IMR-90 (cell line): ENCODE results near the gene ZNF276. TPM values are rescaled to one million over a fixed set of nuclear protein-coding genes. Genes with fewer than 3 reads are reported as not detected.

Experiments used
- ATAC-seq: fragments of 200-7000 bp; cut with Tn5 transposase; 2 replicates; pipeline ENCODE4 v1.9.1; 2020; ENCODE audit warnings: low read depth, mild to moderate bottlenecking, moderate library complexity
- BruUV-seq: library from RNA; stranded (reverse); fragments of 400-500 nt; replicated peaks from 2 replicates; lab custom pipeline; 2021; lab: Mats Ljungman, UMichigan
- CTCF ChIA-PET: fragments of 300-600 bp; formaldehyde crosslinking; extraction: SDS; loops from one replicate; lab custom pipeline; 2021; ENCODE audit warnings: antibody characterized with exemption; lab: Yijun Ruan, JAX
- POLR2A ChIA-PET: fragments of 300-600 bp; sonication (Branson Sonifier 250); formaldehyde crosslinking; loops from one replicate; lab custom pipeline; 2022; ENCODE audit warnings: antibody characterized with exemption; ENCODE audit not compliant: unreplicated experiment; lab: Charles Lee
- DNase-seq: peaks from one replicate; pipeline ENCODE4 v3.0.0; 2013
- H2AFZ ChIP-seq: replicated peaks from 2 replicates; pipeline ENCODE3; 2013; ENCODE audit warnings: low read length, mild to moderate bottlenecking; ENCODE audit not compliant: poor library complexity
- H2AK5ac ChIP-seq: 2 replicates; pipeline ENCODE4 v1.6.1; 2013; ENCODE audit warnings: low read depth, low read length, inconsistent platforms
- H2AK9ac ChIP-seq: replicated peaks from 2 replicates; pipeline ENCODE3; 2013; ENCODE audit warnings: mild to moderate bottlenecking, low read depth, low read length, moderate library complexity; ENCODE audit not compliant: poor library complexity
- H2BK120ac ChIP-seq: 2 replicates; pipeline ENCODE4 v1.6.1; 2013; ENCODE audit warnings: low read depth, low read length, inconsistent platforms
- H2BK15ac ChIP-seq: 3 replicates; pipeline ENCODE4 v1.6.1; 2013; ENCODE audit warnings: low read depth, low read length, inconsistent platforms
- H2BK20ac ChIP-seq: 2 replicates; pipeline ENCODE4 v1.6.1; 2013; ENCODE audit warnings: low read depth, mild to moderate bottlenecking, inconsistent platforms, low read length, moderate library complexity
- H2BK5ac ChIP-seq: 2 replicates; pipeline ENCODE4 v1.6.1; 2013; ENCODE audit warnings: mild to moderate bottlenecking, low read depth, low read length, inconsistent platforms; ENCODE audit not compliant: poor library complexity, severe bottlenecking
- H3K14ac ChIP-seq: replicated peaks from 2 replicates; pipeline ENCODE4 v1.6.1; 2013; ENCODE audit warnings: low read depth, low read length, inconsistent platforms
- H3K18ac ChIP-seq: 2 replicates; pipeline ENCODE4 v1.6.1; 2013; ENCODE audit warnings: low read depth, low read length, control low read depth
- H3K23ac ChIP-seq: 2 replicates; pipeline ENCODE4 v1.6.1; 2013; ENCODE audit warnings: low read depth, low read length, inconsistent platforms
- H3K27ac ChIP-seq: 2 replicates; pipeline ENCODE4 v1.5.1; 2013; ENCODE audit warnings: mild to moderate bottlenecking, control low read depth, low read length; ENCODE audit not compliant: insufficient read depth
- H3K27me3 ChIP-seq: 2 replicates; pipeline ENCODE4 v1.6.1; 2013; ENCODE audit warnings: low read length; ENCODE audit not compliant: control insufficient read depth, insufficient read depth
- H3K36me3 ChIP-seq: 2 replicates; pipeline ENCODE4 v1.6.1; 2013; ENCODE audit warnings: low read length, mixed read lengths; ENCODE audit not compliant: control insufficient read depth, insufficient read depth
- H3K4ac ChIP-seq: 2 replicates; pipeline ENCODE4 v1.6.1; 2013; ENCODE audit warnings: low read depth, low read length, inconsistent platforms
- H3K4me1 ChIP-seq: 2 replicates; pipeline ENCODE4 v1.6.1; 2013; ENCODE audit warnings: low read length, mixed read lengths; ENCODE audit not compliant: control insufficient read depth, insufficient read depth
- H3K4me2 ChIP-seq: 2 replicates; pipeline ENCODE4 v1.6.1; 2013; ENCODE audit warnings: low read depth, mild to moderate bottlenecking, control low read depth, low read length, moderate library complexity
- H3K4me3 ChIP-seq: 2 replicates; pipeline ENCODE4 v1.5.1; 2013; ENCODE audit warnings: low read depth, mild to moderate bottlenecking, control low read depth, low read length, moderate library complexity; ENCODE audit not compliant: insufficient read depth
- H3K56ac ChIP-seq: 2 replicates; pipeline ENCODE4 v1.6.1; 2013; ENCODE audit warnings: low read length, inconsistent platforms; ENCODE audit not compliant: insufficient read depth; ENCODE audit errors: extremely low read depth
- H3K79me1 ChIP-seq, 2 experiments: 2 replicates each; pipeline ENCODE4 v1.6.1; 2013; ENCODE audit warnings: low read length in 2 of 2, inconsistent platforms in 1 of 2, low read depth in 1 of 2
- H3K9ac ChIP-seq: 2 replicates; pipeline ENCODE4 v1.6.1; 2013; ENCODE audit warnings: low read depth, low read length, control low read depth
- H3K9me1 ChIP-seq: 2 replicates; pipeline ENCODE4 v1.6.1; 2013; ENCODE audit warnings: low read length, inconsistent platforms; ENCODE audit not compliant: insufficient read depth
- H3K9me3 ChIP-seq: 2 replicates; pipeline ENCODE4 v1.6.1; 2013; ENCODE audit warnings: low read length; ENCODE audit not compliant: control insufficient read depth, insufficient read depth
- H4K20me1 ChIP-seq: 2 replicates; pipeline ENCODE4 v1.6.1; 2013; ENCODE audit warnings: low read length, inconsistent platforms; ENCODE audit not compliant: insufficient read depth
- H4K5ac ChIP-seq: 2 replicates; pipeline ENCODE4 v1.6.1; 2013; ENCODE audit warnings: mild to moderate bottlenecking, low read depth, low read length, control low read depth
- H4K8ac ChIP-seq, 2 experiments: 2 replicates each; pipeline ENCODE4 v1.6.1; 2013; ENCODE audit warnings: low read depth in 2 of 2, low read length in 2 of 2, control low read depth in 1 of 2, inconsistent platforms in 1 of 2
- H4K91ac ChIP-seq: 2 replicates; pipeline ENCODE4 v1.6.1; 2013; ENCODE audit warnings: low read depth, low read length, inconsistent platforms; ENCODE audit not compliant: insufficient read depth
- BHLHE40 ChIP-seq: fragments of 150-350 bp; IDR thresholded peaks from 2 replicates; pipeline ENCODE4 v1.6.1; 2016; ENCODE audit warnings: mild to moderate bottlenecking, low read depth, low read length
- CEBPB ChIP-seq: IDR thresholded peaks from 2 replicates; pipeline ENCODE4 v1.6.1; 2012; ENCODE audit warnings: low read depth, low read length, improper control_type of control experiment
- ELK1 ChIP-seq: fragments of 150-350 bp; IDR thresholded peaks from 2 replicates; pipeline ENCODE4 v1.6.1; 2016; ENCODE audit warnings: low read depth, mild to moderate bottlenecking, low read length, moderate library complexity, borderline replicate concordance
- MAFK ChIP-seq: IDR thresholded peaks from 2 replicates; pipeline ENCODE4 v1.6.1; 2012; ENCODE audit warnings: low read depth, low read length, improper control_type of control experiment
- MXI1 ChIP-seq: IDR thresholded peaks from 2 replicates; pipeline ENCODE4 v1.6.1; 2012; ENCODE audit warnings: low read depth, mild to moderate bottlenecking, low read length, moderate library complexity, borderline replicate concordance
- NFE2L2 ChIP-seq: fragments of 150-350 bp; IDR thresholded peaks from 2 replicates; pipeline ENCODE4 v1.6.1; 2016; ENCODE audit warnings: low read depth, mild to moderate bottlenecking, low read length
- POLR2A ChIP-seq: IDR thresholded peaks from 2 replicates; pipeline ENCODE4 v1.6.1; 2012; ENCODE audit warnings: mild to moderate bottlenecking, low read depth, low read length
- RAD21 ChIP-seq: IDR thresholded peaks from 2 replicates; pipeline ENCODE4 v1.6.1; 2012; ENCODE audit warnings: low read length, improper control_type of control experiment
- RFX5 ChIP-seq: IDR thresholded peaks from 2 replicates; pipeline ENCODE4 v1.8.0; 2012; ENCODE audit warnings: low read depth, mild to moderate bottlenecking, low read length, moderate library complexity
- SMC3 ChIP-seq: fragments of 150-350 bp; IDR thresholded peaks from 2 replicates; pipeline ENCODE4 v1.6.1; 2016; ENCODE audit warnings: low read depth, mild to moderate bottlenecking, antibody characterized with exemption, low read length, moderate library complexity
- USF2 ChIP-seq: fragments of 150-350 bp; IDR thresholded peaks from 2 replicates; pipeline ENCODE4 v1.6.1; 2017; ENCODE audit warnings: mild to moderate bottlenecking, antibody characterized with exemption, low read length, low read depth
- WGBS, 2 experiments: methylation state at CpG; one replicate each; pipeline versions ENCODE4 v1.1.5 to v1.1.7; 2013; ENCODE audit warnings: missing lambda C conversion rate in 2 of 2; ENCODE audit not compliant: insufficient read length in 1 of 2; ENCODE audit errors: extremely low coverage in 2 of 2; 5-methylcytosine and 5-hydroxymethylcytosine counted together
- dilution Hi-C: fragments of 300-500 bp; cut with HindIII; formaldehyde crosslinking; loops from one replicate; pipeline ENCODE4 v1.14.3; 2018; ENCODE audit warnings: low sequenced_read_pairs; ENCODE audit not compliant: unreplicated experiment
- in situ Hi-C: fragments of 300-500 bp; cut with MboI; formaldehyde crosslinking; loops from 3 replicates; pipeline ENCODE4 v1.14.3; 2019; ENCODE audit warnings: low sequenced_read_pairs, inconsistent platforms, mixed read lengths
- intact Hi-C: fragments of 100-400 bp; cut with micrococcal nuclease; formaldehyde crosslinking; loops from 2 replicates; pipeline ENCODE4 v1.10.0; 2022
- polyA plus RNA-seq, 3 experiments: library from polyadenylated mRNA; depleted of rRNA; stranded (reverse); fragments of >200 nt; gene quantifications; 2 replicates each; pipeline ENCODE4 v1.2.3, GENCODE V29; 2012; ENCODE audit warnings: low replicate concordance in 1 of 3
- total RNA-seq: library from RNA; depleted of rRNA; stranded (reverse); fragments of >200 nt; gene quantifications from 2 replicates; pipeline ENCODE4 v1.2.3, GENCODE V29; 2012

ZNF276 gene
- total and polyA plus RNA-seq, 2 of the 4 experiments (the other 2 are of a cell fraction) = 4.1 to 18.6 TPM

GRCh38 chr16:89697616-89698331, 23.6 kb upstream of the ZNF276 start:
- peaks cover 32% of the 10 kb centered on the region for H4K20me1 ChIP-seq
- ChIA-PET POLR2A (no interaction called here), CTCF (no interaction called here)
- ATAC-seq (no peak), DNase-seq (no peak)
- no peak overlapping the region for H2AK5ac ChIP-seq
- BruUV-seq = no TSS peak
- no peak overlapping the region for H2BK15ac ChIP-seq
- H3K4me2 ChIP-seq = no peak overlapping the region
- H3K4ac ChIP-seq = no peak overlapping the region
- no peak overlapping the region for H2AFZ ChIP-seq
- H3K18ac ChIP-seq = no peak overlapping the region
- no peaks in the 10 kb centered on the region for H3K9me3 ChIP-seq
- H3K4me3 ChIP-seq = no peak overlapping the region
- H2AK9ac ChIP-seq = no peak overlapping the region
- peaks cover 5 to 20% of the 10 kb centered on the region in 2 experiments; a peak in 2 of 4 replicates for H3K79me1 ChIP-seq
- no peak overlapping the region for H4K8ac ChIP-seq
- H4K91ac ChIP-seq = no peak overlapping the region
- H3K14ac ChIP-seq = no peak overlapping the region
- 85% methylated on average over 15 of the region's 32 CpGs; no CpG with 5 or more reads in 1 of the 2 experiments for WGBS, 2 experiments
- intact Hi-C loops (no loop called here), in situ Hi-C loops (no loop called here), dilution Hi-C loops (no loop called here)
- no peak overlapping the region for H4K5ac ChIP-seq
- no peak overlapping the region for H2BK5ac ChIP-seq
- H3K27me3 ChIP-seq = no peaks in the 10 kb centered on the region
- peaks cover 9% of the 10 kb centered on the region for H3K4me1 ChIP-seq
- H3K27ac ChIP-seq = no peak overlapping the region
- H2BK120ac ChIP-seq = no peak overlapping the region
- TF ChIP-seq ELK1 = no peak
- no peak for TF ChIP-seq USF2
- TF ChIP-seq RAD21 = no peak
- no peak for TF ChIP-seq CEBPB
- TF ChIP-seq RFX5 = no peak
- TF ChIP-seq SMC3 = no peak
- no peak for TF ChIP-seq MXI1
- TF ChIP-seq MAFK = no peak
- TF ChIP-seq BHLHE40 = no peak
- no peak for TF ChIP-seq POLR2A
- TF ChIP-seq NFE2L2 = no peak
- H3K36me3 ChIP-seq = peaks cover 32% of the 10 kb centered on the region
- no peak overlapping the region for H3K23ac ChIP-seq
- H3K56ac ChIP-seq = no peak overlapping the region
- H2BK20ac ChIP-seq = no peak overlapping the region
- no peak overlapping the region for H3K9ac ChIP-seq
- no peaks in the 10 kb centered on the region for H3K9me1 ChIP-seq
